GM10248 (cell line): ENCODE data around the gene C4BPB.

Experiments
- CTCF ChIA-PET: fragments of 300-600 bp; sonication (Branson Sonifier 250); formaldehyde crosslinking; extraction: SDS; loops from one replicate; lab custom pipeline; 2021; ENCODE audit warnings: antibody characterized with exemption; lab: Yijun Ruan, JAX
- POLR2A ChIA-PET: fragments of 350-650 bp; sonication (Branson Sonifier 250); formaldehyde crosslinking; extraction: SDS; loops from one replicate; lab custom pipeline; 2020; ENCODE audit warnings: antibody characterized with exemption; lab: Yijun Ruan, JAX
- DNase-seq: peaks from one replicate; pipeline ENCODE4 v3.0.0; 2012; ENCODE audit errors: extremely low spot score
- TF ChIP-seq, protein P1 (sequence below): IDR thresholded peaks from 2 replicates; pipeline ENCODE4 v1.5.1; 2012; ENCODE audit warnings: mild to moderate bottlenecking, low read depth; ENCODE audit errors: extremely low read depth, missing control alignments, control extremely low read depth

Gene C4BPB

DNA sequence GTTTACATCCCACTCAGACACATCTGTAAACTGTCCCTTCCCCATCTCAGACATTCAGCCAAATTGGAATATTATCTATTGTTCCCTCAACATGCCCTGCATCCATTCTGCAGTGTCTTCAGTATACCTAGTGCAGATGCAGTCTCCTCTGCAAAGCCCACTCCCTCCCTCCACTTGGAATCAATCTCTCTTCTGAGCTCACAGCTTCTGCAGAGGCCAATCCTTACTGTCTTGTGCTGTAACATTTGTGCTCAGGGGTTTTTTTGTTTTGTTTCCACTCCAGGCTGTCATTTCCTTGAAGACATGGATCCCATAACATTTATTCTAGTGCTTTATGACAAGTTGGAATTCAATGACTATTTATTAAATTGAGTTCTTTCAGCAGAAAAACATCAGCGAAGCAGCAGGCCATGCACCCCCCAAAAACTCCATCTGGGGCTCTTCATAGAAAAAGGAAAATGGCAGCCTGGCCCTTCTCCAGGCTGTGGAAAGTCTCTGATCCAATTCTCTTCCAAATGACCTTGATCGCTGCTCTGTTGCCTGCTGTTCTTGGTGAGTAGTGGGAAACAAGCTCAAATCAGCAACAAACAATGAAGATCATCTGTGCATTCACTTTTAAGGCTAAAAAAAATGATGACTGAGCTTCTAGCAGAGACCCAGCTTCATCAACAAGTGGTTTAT is 24.1 kb downstream of the C4BPB start:
- TF ChIP-seq, protein P1, sequence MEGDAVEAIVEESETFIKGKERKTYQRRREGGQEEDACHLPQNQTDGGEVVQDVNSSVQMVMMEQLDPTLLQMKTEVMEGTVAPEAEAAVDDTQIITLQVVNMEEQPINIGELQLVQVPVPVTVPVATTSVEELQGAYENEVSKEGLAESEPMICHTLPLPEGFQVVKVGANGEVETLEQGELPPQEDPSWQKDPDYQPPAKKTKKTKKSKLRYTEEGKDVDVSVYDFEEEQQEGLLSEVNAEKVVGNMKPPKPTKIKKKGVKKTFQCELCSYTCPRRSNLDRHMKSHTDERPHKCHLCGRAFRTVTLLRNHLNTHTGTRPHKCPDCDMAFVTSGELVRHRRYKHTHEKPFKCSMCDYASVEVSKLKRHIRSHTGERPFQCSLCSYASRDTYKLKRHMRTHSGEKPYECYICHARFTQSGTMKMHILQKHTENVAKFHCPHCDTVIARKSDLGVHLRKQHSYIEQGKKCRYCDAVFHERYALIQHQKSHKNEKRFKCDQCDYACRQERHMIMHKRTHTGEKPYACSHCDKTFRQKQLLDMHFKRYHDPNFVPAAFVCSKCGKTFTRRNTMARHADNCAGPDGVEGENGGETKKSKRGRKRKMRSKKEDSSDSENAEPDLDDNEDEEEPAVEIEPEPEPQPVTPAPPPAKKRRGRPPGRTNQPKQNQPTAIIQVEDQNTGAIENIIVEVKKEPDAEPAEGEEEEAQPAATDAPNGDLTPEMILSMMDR: no peak
- DNase-seq: no peak
- ChIA-PET CTCF (no interaction called here), POLR2A (no interaction called here)

DNA sequence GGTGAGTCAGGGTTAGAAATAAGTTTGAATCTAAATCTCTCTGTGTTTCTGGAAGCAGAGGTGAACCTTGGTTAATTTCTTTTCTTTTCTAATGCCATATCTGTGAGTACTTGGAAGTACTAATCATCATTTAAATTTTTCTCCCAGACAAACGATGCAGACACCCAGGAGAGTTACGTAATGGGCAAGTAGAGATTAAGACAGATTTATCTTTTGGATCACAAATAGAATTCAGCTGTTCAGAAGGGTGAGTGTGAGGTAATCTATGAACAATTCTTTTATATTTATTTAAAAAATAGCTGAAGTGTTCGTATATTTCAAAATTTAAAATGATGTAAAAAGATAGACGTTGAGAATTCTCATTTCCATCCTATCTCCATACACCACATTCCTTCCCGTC is 26.6 kb downstream of the C4BPB start:
- ChIA-PET POLR2A (no interaction called here), CTCF (interaction anchor here (0.8 kb wide), 1 partner anchor 37 kb away, joined by 3 read pairs; no protein-coding TSS in a partner anchor)
- DNase-seq: no peak
- TF ChIP-seq, protein P1: no peak

GRCh38 chr1:207124389-207124788 is 35.7 kb downstream of the C4BPB start:
- TF ChIP-seq, protein P1: no peak
- ChIA-PET CTCF (no interaction called here), POLR2A (no interaction called here)
- no peak for DNase-seq

- ChIA-PET POLR2A (no interaction called here), CTCF (no interaction called here)
- no peak for DNase-seq
- TF ChIP-seq, protein P1: no peak
Observed at GRCh38 chr1:207128336-207128921, 39.8 kb downstream of the C4BPB start.

GRCh38 chr1:207129053-207129452 is 40.4 kb downstream of the C4BPB start:
- TF ChIP-seq, protein P1: no peak
- ChIA-PET CTCF (interaction anchor here (1.1 kb wide), 1 partner anchor 11 kb away, joined by 3 read pairs; no protein-coding TSS in a partner anchor), POLR2A (interaction anchor here (0.6 kb wide), 1 partner anchor 393 kb away, joined by 3 read pairs; no protein-coding TSS in a partner anchor)
- DNase-seq: no peak

GRCh38 chr1:207130252-207131036 is 41.8 kb downstream of the C4BPB start:
- ChIA-PET CTCF (interaction anchor here (1.1 kb wide), 1 partner anchor 10 kb away, joined by 3 read pairs; no protein-coding TSS in a partner anchor), POLR2A (no interaction called here)
- no peak for DNase-seq
- TF ChIP-seq, protein P1: no peak
